ENCODE data around the gene MTMR1. TPM values are rescaled to one million over a fixed set of nuclear protein-coding genes. Genes with fewer than 3 reads are reported as not detected.

MTMR1 gene
- total and polyA plus RNA-seq, 2 donors (not counting 1 experiment from before 2014, with no cell fraction given) = 30.8 to 67.5 TPM

GRCh38 chrX:150712619-150713018 lies 19.4 kb downstream of the MTMR1 start:
- no peaks in the 10 kb centered on the region for H3K27me3 Mint-ChIP-seq
- no peak overlapping the region for H2AFZ ChIP-seq (ENCODE audit: insufficient read depth, low read depth, low read length, poor library complexity, severe bottlenecking)
- no peaks in the 10 kb centered on the region for H3K27me3 ChIP-seq (replicated peaks in 1 of 4; ENCODE audit: control extremely low read depth in 1 of 4, control insufficient read depth in 3 of 4, insufficient read depth in 4 of 4, low read length in 3 of 4)
- H3K4me2 ChIP-seq (replicated peaks; ENCODE audit: low read depth, low read length, poor library complexity, severe bottlenecking) = peak overlapping the region; percentile 41
- H3K36me3 ChIP-seq (replicated peaks in 1 of 2; ENCODE audit: control extremely low read depth in 1 of 2, control insufficient read depth in 1 of 2, extremely low read depth in 1 of 2, insufficient read depth in 2 of 2, low read length in 1 of 2) = peaks cover 0 to 12% of the 10 kb centered on the region in 2 experiments
- no peaks in the 10 kb centered on the region for H3K9me3 ChIP-seq (ENCODE audit: control extremely low read depth in 1 of 3, control insufficient read depth in 2 of 3, insufficient read depth in 1 of 3, low read length in 2 of 3)
- ATAC-seq (ENCODE audit: low read depth) (no peak), DNase-seq (no peak)
- no peak overlapping the region for H3K4me3 ChIP-seq (ENCODE audit: control extremely low read depth in 1 of 5, extremely low read depth in 1 of 5, insufficient read depth in 1 of 5, low read depth in 2 of 5, low read length in 4 of 5)
- POLR2A ChIA-PET = interaction anchor here (1.2 kb wide), 1 partner anchor 20 kb away, joined by 3 read pairs; the partner anchor contains the start of gene MTMR1
- H3K4me1 Mint-ChIP-seq = peaks cover 37% of the 10 kb centered on the region
- H3K4me1 ChIP-seq (ENCODE audit: control insufficient read depth in 2 of 2, insufficient read depth in 2 of 2, low read length in 2 of 2) = peaks cover 11 to 17% of the 10 kb centered on the region in 2 donors
- peak overlapping the region; percentile 37 for H3K27ac Mint-ChIP-seq
- intact Hi-C loops (cut with micrococcal nuclease) = no loop called here
- H3K9ac ChIP-seq (ENCODE audit: low read length) = no peak overlapping the region
- no peaks in the 10 kb centered on the region for H3K9me3 Mint-ChIP-seq (ENCODE audit: insufficient read depth)
- H3K27ac ChIP-seq (ENCODE audit: low read length in 2 of 2) = peak overlapping the region in 1 of 2 donors; percentile 42
- peak overlapping the region; percentile 33 for H3K4me3 Mint-ChIP-seq
- H4K20me1 ChIP-seq (ENCODE audit: control insufficient read depth, insufficient read depth, low read length, poor library complexity, severe bottlenecking) = no peaks in the 10 kb centered on the region
- H3K79me2 ChIP-seq (ENCODE audit: control insufficient read depth, insufficient read depth, low read length) = peaks cover 32% of the 10 kb centered on the region
- CTCF ChIA-PET = interaction anchor here (0.7 to 4.4 kb wide), 8 partner anchors 18 to 55 kb away, joined by 3 to 57 read pairs (median 4); no protein-coding TSS in a partner anchor
- no peak for TF ChIP-seq CTCF (IDR thresholded peaks at IDR 0.05)
- TF ChIP-seq EZH2 (IDR thresholded peaks at IDR 0.05; ENCODE audit: borderline replicate concordance, insufficient read depth, low read depth, low read length, poor library complexity, severe bottlenecking) = no peak

- Histone ChIP-seq H3K9me3 (ENCODE audit: control extremely low read depth in 1 of 3, control insufficient read depth in 2 of 3, insufficient read depth in 1 of 3, low read length in 2 of 3) (no peaks in the 10 kb centered on the region), H3K4me1 (ENCODE audit: control insufficient read depth in 2 of 2, insufficient read depth in 2 of 2, low read length in 2 of 2) (peaks cover 11 to 17% of the 10 kb centered on the region in 2 donors), H3K27me3 (replicated peaks in 1 of 4; ENCODE audit: control extremely low read depth in 1 of 4, control insufficient read depth in 3 of 4, insufficient read depth in 4 of 4, low read length in 3 of 4) (no peaks in the 10 kb centered on the region), H3K27ac (ENCODE audit: low read length in 2 of 2) (no peak overlapping the region), H3K79me2 (ENCODE audit: control insufficient read depth, insufficient read depth, low read length) (peaks cover 39% of the 10 kb centered on the region), H4K20me1 (ENCODE audit: control insufficient read depth, insufficient read depth, low read length, poor library complexity, severe bottlenecking) (peaks cover 5% of the 10 kb centered on the region), H2AFZ (ENCODE audit: insufficient read depth, low read depth, low read length, poor library complexity, severe bottlenecking) (no peak overlapping the region), H3K4me2 (replicated peaks; ENCODE audit: low read depth, low read length, poor library complexity, severe bottlenecking) (no peak overlapping the region), H3K36me3 (replicated peaks in 1 of 2; ENCODE audit: control extremely low read depth in 1 of 2, control insufficient read depth in 1 of 2, extremely low read depth in 1 of 2, insufficient read depth in 2 of 2, low read length in 1 of 2) (peaks cover 0 to 8% of the 10 kb centered on the region in 2 experiments), H3K4me3 (ENCODE audit: control extremely low read depth in 1 of 5, extremely low read depth in 1 of 5, insufficient read depth in 1 of 5, low read depth in 2 of 5, low read length in 4 of 5) (no peak overlapping the region), H3K9ac (ENCODE audit: low read length) (no peak overlapping the region)
- ATAC-seq (ENCODE audit: low read depth) = no peak
- DNase-seq = no peak
- CTCF ChIA-PET = interaction anchor here (0.8 to 4.9 kb wide), 12 partner anchors 8 to 114 kb away, joined by 3 to 57 read pairs (median 4); partner anchors contain the start of gene MTMR1
- no CpG with 5 or more reads among the region's 3 CpGs for WGBS (ENCODE audit: insufficient coverage)
- POLR2A ChIA-PET = no interaction called here
- TF ChIP-seq EZH2 (IDR thresholded peaks at IDR 0.05; ENCODE audit: borderline replicate concordance, insufficient read depth, low read depth, low read length, poor library complexity, severe bottlenecking) (no peak), CTCF (IDR thresholded peaks at IDR 0.05) (no peak)
- Mint-ChIP-seq H3K4me3 (no peak overlapping the region), H3K27ac (peak overlapping the region; percentile 50), H3K4me1 (peaks cover 34% of the 10 kb centered on the region), H3K27me3 (no peaks in the 10 kb centered on the region), H3K9me3 (ENCODE audit: insufficient read depth) (no peaks in the 10 kb centered on the region)
- intact Hi-C loops (cut with micrococcal nuclease) = loop anchor here (5.0 kb wide), 1 partner anchor 138 kb away; no protein-coding TSS in a partner anchor
These were observed 22.0 kb downstream of the MTMR1 start for GRCh38 chrX:150715184-150715583.
